DMS 273 treated with DMSO at 0.1 percent for 48 hours (cell line): ENCODE measurements around the gene KLHL26.
A peak's percentile ranks its signal among the peaks of the same experiment; 100 is the strongest.

Experiments used
- DNase-seq: peaks from one replicate; lab custom pipeline; 2025; lab: John Stamatoyannopoulos, UW

The KLHL26 gene

DNA sequence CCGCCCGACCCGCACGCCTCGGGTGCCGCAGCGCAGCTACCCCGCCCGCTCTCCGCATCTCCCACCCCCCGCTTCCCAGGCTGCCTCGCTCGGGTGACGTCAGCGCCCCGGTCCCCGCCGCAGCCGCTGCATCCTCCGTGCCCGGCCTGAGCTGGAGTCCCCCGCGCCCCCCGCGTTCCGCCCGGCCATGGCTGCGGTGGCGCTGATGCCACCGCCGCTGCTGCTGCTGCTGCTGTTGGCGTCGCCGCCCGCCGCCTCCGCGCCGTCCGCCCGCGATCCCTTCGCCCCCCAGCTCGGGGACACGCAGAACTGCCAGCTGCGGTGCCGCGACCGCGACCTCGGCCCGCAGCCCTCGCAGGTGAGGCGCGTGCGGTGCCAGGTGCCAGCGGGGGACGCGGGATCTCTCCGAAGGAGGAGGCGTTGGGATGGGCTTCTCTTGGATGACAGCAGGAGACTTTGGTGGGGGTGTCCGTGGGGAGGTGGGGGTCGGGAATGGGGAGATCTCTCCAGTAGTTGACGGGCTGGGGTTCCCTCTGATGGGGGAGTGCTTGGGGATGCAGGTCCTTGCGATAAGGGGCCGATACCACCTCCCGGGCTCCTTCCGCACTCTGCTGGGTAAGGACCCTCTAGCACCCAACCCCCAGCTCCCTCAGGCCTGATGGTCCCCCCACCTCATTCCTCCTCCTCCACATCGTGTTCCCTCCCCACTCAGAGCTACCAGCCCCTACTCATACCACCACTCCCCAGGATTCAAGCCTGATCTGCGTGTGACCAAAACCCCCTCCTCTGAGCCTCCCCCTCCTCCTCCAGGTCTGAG, 23.8 kb upstream of the KLHL26 start, which contains the start of gene TMEM59L:
TMEM59L (plus strand) TSS at position 99 of the 817 bp plus-strand sequence; CDS start at position 188, 89 bp downstream.
- DNase-seq: no peak

DNA sequence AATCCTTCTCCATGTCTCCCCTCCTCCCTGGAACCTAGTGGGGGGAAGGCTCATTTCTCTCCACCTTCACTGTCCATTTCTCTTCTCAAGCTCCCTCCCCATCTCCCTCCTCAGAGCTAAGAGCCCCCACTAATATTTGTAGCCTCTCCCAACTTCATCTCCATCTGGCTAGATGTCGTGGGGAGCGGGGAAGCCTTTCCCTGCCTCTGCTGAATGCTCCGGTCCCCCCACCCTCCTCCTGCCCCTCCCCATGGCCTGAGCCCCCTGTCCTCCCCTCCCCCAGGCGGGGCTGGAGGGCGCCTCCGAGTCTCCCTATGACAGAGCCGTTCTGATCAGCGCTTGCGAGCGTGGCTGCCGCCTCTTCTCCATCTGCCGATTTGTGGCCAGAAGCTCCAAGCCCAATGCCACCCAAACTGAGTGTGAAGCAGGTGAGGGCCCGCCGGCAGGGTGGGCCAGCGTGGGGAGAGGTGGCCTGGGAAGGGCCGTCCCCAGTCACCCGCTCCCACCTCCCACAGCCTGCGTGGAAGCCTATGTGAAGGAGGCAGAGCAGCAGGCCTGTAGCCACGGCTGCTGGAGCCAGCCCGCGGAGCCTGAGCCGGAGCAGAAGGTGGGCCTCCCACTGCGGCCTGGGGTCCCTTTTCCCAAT, 23.1 kb upstream of the KLHL26 start:
- DNase-seq: no peak

DNA sequence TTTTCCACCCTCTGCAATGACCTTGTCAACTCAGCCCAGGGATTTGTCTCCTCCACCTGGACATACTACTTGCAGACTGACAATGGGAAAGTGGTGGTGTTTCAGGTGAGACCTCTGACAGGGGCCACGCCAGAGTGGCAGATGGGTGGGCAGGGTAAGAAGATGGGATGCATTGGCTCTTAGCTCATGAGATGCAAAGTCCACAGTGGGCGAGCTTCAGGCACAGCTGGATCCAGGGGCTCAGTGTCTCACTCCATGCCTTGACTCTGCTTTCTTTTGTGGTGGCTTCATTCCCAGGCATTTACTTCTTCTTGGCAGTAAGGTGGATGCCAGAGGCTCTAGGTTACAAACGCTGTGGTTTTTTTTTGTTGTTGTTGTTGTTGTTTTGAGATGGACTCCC, 20.8 kb upstream of the KLHL26 start:
- no peak for DNase-seq

DNA sequence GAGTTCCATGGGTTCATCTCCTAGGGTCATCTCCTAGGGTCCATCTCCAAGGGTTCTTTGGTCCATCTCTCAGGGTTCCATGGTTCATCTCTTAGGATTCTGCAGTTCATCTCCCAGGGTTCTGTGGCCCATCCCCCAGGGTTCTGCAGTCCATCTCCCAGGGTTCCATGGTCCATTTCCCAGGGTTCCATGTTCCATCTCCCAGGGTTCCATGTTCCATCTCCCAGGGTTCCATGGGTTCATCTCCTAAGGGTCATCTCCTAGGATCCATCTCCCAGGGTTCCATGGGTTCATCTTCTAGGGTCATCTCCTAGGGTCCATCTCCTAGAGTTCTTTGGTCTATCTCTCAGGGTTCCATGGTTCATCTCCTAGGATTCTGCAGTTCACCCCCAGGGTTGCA, 19.3 kb upstream of the KLHL26 start:
- DNase-seq: no peak

DNA sequence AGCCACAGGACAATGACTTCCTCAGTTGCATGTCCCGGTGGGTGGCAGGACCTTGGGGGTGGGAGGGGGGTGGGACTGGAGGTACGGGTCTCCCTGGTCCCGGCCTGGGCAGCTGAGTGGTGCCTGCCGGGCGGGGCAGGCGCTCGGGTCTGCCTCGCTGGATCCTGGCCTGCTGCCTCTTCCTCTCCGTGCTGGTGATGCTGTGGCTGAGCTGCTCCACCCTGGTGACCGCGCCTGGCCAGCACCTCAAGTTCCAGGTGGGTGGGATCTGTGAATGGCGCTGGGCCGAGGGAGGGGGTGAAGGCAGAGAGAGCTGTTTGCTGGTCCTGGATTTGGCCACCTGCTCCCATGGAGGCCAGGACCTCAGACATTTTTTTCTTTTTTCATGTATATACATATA, 18.6 kb upstream of the KLHL26 start:
- no peak for DNase-seq

DNA sequence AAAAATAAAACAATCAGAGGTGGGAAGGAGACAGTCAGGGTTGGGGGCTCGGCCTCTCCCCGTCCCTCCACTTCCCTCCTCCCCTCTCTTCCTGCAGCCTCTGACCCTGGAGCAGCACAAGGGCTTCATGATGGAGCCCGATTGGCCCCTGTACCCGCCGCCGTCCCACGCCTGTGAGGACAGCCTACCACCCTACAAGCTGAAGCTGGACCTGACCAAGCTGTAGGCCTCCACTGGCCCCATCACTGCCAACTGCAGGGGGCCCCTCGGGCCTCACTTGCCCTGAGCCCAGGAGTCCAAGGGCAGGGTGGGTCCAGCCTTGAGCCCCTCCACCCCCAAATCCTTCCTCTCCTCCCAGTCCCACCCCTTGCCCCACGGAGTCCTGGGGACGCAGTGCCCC, 16.5 kb upstream of the KLHL26 start:
- DNase-seq: no peak

DNA sequence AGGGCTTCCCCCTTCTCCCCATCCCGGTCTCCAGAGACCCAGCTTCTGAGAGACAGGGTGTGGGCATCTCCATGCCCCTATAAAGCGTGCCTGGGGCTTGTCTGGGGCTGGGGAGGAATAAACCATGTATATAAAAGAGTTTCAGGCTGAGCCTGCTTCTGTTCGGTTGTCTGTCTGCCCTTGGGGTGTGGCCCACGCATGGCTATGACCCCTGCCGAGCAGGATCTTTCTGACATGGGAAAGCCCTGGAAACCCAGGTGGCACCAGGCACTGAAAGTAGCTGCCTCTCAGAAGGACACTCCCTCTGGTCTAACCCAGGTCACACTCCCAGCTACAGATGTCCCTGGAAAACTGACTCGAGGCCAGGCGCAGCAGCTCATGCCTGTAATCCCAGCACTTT, 15.9 kb upstream of the KLHL26 start:
- no peak for DNase-seq

DNA sequence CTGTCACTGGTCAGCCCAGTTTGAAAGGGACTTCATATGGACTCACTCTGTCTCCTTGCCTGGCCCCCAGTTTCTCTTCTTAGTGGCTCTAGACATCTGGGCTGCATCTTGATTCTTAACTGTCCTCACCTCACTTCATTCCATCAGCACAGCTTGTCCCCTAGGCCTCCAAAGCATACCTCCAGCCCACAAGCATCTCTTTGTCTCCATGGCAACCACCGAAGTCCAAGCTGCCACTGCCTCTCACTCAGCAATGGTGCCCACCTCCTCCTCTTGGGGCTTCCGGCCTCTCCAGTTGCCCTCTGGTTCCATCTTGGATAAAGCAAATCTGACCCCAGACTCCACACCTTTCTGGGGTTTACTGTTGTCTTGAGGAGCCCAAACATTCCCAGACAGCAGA, 9.9 kb upstream of the KLHL26 start:
- no peak for DNase-seq

DNA sequence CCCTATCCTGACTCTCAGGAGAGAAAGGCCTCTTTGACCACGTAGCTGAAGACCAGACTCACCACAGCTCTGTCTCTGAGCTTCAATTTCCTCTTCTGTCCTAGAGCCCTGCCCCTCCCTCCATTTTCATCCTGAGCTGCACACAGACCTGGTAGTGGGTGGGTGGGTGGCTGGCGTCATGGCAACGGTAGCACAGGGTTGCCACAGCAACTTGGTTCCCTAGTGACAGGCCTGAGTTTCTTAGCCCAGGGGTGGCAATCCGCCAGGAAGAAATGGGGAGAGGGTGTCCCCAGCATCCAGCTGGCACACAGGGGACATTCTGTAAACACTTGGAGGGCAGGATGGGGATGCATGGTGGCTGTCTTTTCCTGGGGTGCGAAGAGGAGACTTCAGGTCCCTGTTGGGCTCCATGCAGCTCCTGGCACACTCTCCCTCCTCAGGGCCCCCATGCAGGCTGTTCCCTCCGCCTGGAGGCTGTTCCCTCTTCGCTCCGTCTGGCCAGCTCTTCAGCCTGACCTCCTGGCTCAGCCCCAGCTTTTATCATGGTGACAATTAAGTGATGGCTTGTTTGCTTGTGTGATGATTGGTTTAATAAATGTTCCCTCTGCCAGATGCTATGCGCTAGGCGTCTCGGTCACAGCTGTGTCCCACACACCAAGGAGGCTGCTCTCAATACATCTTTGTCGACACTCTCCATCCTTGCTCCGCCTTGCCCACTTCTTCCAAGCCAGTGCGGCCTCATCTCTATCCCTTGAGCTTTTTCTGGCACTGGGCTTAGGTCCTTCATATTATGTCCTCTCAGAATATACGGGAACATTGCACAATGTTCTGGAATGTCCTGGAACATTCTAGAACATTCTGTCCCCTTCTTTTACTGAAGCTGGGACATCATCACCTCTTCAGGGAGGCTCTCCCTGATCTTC, 7.4 kb upstream of the KLHL26 start:
- no peak for DNase-seq

DNA sequence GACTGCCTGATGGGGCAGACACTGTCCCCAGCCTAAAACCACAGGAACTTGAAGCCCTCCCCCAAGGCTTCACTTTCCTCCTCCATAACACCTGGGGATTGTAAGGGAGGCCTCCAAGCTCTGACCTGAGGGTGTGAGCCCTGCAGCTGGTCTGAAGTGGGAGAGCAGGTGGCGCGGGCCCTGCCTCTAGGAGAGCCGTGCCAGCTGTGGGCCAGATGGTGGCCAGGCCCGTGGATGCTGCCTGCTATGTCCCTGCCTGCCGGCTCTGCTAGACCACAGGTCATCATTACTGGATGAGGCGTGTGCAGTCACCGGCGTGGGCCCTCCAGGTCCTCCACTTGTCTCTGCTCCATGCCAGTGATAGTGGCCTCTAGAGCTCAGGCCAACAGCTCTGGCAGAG, 3.5 kb upstream of the KLHL26 start:
- peak; percentile 46 for DNase-seq

DNA sequence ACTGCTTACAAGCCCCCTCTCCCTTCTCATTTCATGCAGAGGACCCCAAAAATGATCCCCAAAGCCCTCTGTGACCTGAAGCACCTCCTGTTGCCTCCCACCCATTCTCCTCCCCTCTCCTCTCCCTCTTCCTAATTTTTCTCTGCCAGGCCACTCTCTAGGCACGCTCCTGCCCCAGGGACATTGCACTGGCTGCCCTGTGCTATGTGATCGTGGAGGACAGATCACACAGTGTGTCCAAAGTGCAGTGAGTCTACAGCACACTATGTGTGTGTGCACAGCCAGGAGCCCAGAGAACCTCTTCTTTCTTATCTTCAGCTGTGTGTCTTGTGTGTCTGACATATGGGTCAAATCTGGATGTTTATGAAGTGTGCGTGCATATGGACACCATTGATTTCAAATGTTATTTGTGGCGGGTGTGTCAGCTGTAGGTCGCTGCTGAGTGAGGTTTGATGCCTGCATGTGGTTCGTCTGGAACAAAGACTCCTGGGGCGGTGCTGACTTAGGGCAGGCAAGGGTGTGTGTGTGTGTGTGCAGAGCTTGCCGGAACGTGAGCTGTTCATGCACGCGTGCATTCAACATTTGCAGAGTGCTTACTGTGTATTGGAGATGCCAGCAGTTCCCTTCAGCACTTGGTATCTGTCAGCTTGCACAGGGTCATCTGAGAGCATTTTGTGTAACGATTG, 2.1 kb upstream of the KLHL26 start:
- no peak for DNase-seq

DNA sequence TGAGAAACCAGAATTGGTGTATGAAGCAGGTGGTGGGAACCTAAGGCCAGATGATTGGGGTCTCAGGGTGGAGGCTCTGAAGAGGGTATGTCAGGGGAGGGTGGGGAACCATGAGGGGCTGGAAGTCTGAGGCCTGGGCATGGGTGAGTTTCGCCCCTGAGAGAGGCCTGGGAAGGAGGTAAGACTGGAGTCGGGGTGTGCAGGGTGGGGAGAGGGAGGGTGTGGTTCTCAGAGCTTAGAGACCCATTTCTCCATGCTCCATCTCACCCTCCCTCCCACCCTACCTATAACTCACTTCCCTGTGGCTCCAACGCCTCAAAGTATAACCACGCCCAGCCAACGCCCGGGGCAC, 1.0 kb upstream of the KLHL26 start:
- no peak for DNase-seq

DNA sequence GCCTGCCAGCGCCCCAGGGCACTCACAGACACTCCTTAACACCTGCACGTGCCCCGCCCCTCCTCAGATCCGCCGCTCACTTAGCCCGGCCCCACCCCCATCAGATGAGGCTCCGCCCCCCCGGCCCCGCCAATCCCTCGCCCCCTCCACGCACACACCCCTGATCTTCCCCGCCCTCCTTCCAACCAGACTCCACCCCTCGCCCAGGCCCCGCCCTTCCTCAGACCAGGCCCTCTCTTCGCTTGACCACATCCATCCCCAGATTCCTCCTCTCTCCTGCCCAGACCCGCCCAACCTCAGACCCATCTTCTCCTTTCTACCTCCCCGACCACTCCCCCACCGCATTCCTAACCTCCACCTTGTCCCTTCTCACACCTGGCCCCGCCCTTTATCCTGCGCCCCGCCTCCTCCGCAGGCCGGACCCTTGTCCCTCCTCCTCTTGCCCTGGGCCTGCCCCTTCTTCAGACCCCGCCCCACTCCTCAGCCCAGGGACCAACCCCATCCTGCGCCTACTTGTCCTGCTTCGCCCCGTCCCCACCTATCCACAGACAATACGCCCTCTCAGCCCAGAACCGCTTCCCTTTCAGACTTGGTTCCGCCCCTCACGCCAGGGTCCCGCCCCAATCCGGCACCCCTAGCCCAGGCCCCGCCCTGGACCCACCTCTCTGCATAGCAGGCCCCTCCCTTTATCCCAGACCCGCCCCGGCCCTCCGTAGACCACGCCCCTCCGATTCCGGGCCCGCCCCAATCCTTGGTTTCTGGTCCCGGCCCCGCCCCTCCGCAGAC, 452 bp upstream of the KLHL26 start:
- DNase-seq: peak; percentile 50

DNA sequence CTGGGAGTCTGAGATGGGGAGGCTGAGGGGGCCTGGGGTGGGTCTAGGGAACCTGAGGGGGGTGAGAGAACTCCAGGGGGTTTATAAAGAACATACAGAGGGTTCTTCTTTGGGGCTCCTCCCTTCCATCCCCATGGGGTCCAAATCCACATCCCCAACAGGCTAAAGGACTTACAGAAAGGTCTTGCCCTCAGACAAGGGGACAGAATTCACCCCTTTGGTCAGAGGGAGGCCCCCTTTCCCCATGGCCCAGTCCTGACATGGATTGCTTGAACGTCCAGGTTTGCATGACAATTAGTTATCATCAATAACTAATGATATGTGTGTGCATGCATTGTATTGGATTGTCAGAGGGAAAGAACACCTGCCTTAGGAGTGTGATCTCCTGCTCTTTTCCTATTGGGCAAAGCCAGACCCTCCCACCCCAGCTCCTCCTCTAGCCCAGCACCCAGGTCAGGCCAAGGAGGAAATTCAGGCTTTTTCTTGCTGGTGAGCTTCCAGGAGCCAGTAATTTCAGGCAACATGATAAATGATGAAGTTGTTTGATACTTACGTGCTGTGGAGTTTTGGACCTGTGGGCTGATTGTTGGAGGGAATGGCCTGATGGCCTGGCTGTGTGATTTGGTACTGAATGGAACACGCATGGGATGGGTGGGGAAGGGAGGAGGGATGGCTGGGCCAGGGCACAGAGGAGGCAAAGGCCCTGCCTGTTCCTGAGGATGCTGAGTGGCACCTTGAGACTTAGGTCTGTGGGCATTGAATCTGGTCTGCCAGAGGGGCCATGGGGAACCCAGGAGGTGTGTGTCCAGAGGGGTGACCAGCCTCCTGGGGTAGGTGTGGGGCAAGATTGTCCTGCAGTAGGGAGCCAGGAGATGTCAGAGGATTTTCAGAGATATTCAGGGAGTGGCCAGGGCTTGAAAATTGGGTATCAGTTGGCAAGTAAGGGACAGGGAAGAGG, 1.1 kb downstream of the KLHL26 start:
- DNase-seq: no peak

DNA sequence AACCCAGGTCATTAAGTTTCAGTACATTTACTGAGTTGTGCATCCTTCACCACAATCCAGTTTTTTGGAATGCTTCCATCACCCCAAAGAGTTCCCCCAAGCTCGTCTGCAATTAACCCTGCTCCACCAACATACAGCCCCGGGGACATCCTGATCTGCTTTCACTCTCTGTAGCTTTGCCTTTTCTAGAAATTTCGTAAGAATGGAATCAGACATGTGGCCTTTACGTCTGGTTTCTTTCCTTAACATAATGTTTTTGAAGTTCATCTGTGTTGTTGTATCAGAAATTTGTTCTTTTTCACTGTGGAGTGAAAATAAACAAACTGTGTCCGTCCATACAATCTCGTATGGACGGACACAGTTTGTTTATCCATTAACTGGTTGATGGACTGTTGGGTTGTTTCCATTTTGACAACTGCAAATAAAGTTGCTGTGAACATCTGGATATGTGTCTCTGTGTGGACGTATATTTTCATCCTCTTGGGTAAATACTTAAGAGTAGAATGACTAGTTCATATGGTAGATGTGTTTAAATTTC, 2.9 kb downstream of the KLHL26 start:
- no peak for DNase-seq

DNA sequence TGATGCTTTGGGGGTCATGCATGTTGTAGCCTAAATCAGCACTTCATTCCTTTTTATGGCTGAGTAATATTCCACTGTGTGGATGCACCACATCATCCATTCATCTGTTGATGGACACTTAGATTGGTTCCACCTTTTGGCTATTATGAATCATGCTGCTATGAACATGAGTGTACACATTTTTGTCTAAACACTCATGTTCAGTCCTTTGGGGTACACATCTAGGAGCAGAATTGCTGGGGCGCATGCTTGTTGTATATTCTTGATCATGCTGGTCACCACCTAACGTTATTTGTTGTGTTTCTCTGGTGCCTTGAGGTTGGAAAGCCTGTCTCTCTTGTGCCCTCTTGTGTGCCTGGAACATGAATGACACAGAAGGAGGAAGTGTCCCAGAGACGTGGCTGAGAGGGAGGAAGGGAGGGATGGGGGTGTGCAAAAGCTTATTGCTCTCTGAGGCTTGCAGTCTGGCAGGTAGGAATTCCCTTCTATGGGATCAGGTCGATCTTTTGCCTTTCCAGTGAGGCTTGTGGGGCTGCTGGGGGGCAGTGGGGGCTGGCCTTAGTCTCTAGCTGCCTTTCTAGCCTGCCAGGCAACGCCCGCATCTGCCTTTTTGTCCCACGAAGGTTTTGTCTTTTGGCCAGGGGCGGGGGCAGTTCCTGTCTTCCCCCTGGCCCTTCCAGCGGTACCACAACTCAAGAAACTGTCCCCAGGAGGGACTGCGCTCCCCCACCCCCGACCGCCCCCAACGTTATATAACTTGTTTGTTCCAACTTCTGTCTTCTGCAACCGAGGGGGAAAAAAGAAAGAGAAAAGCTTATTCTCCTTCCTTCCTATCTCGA, 7.6 kb downstream of the KLHL26 start:
- DNase-seq: no peak

DNA sequence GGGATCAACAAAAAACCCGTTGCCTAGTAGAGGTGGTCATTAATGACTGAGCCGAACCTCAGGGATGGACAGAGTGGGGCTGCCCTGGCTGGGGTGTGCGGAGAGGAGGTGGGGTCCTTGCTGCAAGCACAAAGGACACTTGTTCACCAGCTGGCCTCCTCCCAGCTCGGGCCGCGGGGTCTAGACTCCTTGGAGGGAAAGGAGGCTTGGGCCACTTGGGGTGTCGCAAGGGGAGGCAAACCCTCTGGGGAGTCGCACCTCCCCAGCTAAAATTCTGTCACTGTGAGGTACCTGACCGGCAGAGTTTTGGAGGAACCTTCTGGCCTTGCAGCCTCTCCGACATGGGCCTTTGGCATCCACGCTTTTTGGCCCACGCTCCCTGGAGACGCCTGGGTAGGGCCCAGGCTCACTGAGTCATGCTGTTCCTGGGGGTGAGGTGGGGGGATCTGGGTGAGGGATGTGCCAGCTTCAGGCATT, 8.2 kb downstream of the KLHL26 start:
- DNase-seq: no peak

DNA sequence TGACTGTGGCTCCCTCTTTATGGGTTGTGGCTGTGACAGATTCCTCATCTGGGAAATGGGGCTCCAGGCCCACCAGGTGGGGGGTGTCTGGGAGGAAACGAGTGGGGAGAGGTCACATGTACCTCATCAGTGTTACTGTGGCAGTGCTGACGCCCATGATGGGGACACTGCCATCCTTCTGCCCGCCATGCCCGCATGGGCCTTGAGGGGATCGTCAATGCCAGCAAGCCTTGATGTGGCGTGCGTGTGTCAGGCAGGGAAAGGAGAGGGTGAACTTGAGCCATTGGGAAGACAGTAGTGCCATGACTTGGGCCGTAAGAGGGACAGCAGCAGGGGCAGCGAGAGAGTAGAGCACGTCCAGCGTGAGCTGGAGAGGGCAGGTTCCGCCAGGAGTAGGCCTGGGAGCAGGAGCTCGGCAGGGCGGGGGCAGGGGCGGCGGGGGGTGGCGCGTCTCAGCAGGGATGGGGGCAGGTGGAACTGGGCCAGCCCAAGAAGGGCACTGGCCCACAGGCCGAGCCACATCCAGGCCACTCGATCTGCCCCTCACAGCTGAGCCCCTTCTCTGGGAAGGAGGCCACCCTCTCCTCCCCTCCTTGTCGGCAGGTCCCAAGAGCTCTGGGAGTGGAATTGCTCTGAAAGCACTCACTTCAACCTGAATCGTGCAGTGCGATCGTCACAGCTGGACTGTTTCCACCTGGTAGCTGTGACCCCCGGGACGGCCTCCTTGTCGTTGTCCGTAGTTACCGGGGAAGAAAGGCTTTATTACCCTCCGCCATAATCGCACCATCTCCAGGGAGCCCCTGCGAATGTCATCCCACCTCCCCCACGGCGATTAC, 9.9 kb downstream of the KLHL26 start:
- DNase-seq: no peak
